Gastrocnemius medialis (tissue), 4 donors: Measurements from ENCODE around the gene ZSWIM4. TPM values are rescaled to one million over a fixed set of nuclear protein-coding genes. Genes with fewer than 3 reads are reported as not detected.

Experiments used
- ATAC-seq, 2 donors: fragments of 150-250 bp; one replicate each; pipeline ENCODE4 v1.9.1; 2016
- DNase-seq, 2 donors: peaks; one replicate each; pipeline ENCODE4 v3.0.0-alpha.2; 2019
- H3K27ac ChIP-seq, 4 donors: fragments of 200-600 bp; sonication (generic); 1 replicate in 1 of 4; 2 replicates in 3 of 4; pipeline ENCODE4 v1.5.1; 2016 to 2018; ENCODE audit warnings: mild to moderate bottlenecking in 2 of 4, moderate library complexity in 1 of 4
- H3K27me3 ChIP-seq, 3 donors: fragments of 200-600 bp; sonication (generic) in 2 of 3; 1 replicate in 1 of 3; 2 replicates in 2 of 3; pipeline versions ENCODE4 v1.5.1 to v1.6.0; 2016 to 2019; ENCODE audit warnings: mild to moderate bottlenecking in 1 of 3, moderate library complexity in 1 of 3
- H3K36me3 ChIP-seq, 2 donors: fragments of 200-600 bp; sonication (generic) in 1 of 2; one replicate each; pipeline ENCODE4 v1.5.1; 2017 to 2018
- H3K4me1 ChIP-seq, 2 donors: fragments of 200-600 bp; sonication (generic) in 1 of 2; one replicate each; pipeline ENCODE4 v1.5.1; 2016 to 2017; ENCODE audit warnings: mild to moderate bottlenecking in 2 of 2
- H3K4me3 ChIP-seq, 4 donors: fragments of 200-600 bp; sonication (generic) in 3 of 4; 1 replicate in 1 of 4; 2 replicates in 3 of 4; pipeline ENCODE4 v1.5.1; 2016 to 2019; ENCODE audit warnings: mild to moderate bottlenecking in 2 of 4
- H3K9me3 ChIP-seq, 3 donors: fragments of 200-600 bp; sonication (generic) in 2 of 3; 1 replicate in 1 of 3; 2 replicates in 2 of 3; pipeline ENCODE4 v1.5.1; 2016 to 2019
- POLR2A ChIP-seq, 2 donors: fragments of 450-650 bp; IDR thresholded peaks; one replicate each; pipeline ENCODE4 v1.6.1; 2017; ENCODE audit warnings: antibody characterized with exemption in 2 of 2, mild to moderate bottlenecking in 2 of 2, moderate library complexity in 2 of 2
- in situ Hi-C, 4 donors: fragments of 200-750 bp; cut with MboI; loops; one replicate each; pipeline versions ENCODE4 v1.15.0 to v1.8.0; 2017; ENCODE audit warnings: low sequenced_read_pairs in 4 of 4
- intact Hi-C: fragments of 100-400 bp; cut with DNase I; formaldehyde crosslinking; loops from one replicate; pipeline ENCODE4 v1.15.1; 2023; ENCODE audit warnings: low total_unique reads
- total RNA-seq, 4 donors: library from RNA; depleted of rRNA; stranded (reverse); fragments of >200 nt; gene quantifications; one replicate each; pipeline versions ENCODE4 v1.1.0 to v1.2.3, GENCODE V29; 2016
- TF ChIP-seq, protein P1 (sequence below), 5 experiments: fragments of 450-650 bp in 3 of 5; fragments of 200-600 bp in 2 of 5; sonication (generic) in 2 of 5; IDR thresholded peaks in 4 of 5; conservative IDR thresholded peaks in 1 of 5; 1 replicate in 4 of 5; 2 replicates in 1 of 5; pipeline ENCODE4 v1.5.1; 2016 to 2019; ENCODE audit warnings: antibody characterized with exemption in 5 of 5, mild to moderate bottlenecking in 3 of 5, moderate library complexity in 3 of 5

Gene ZSWIM4
- total RNA-seq, 4 donors from 2014 or later: 3.9 to 6.3 (median 5.0) TPM

- no peak overlapping the region for H3K4me3 ChIP-seq
- no peak overlapping the region for H3K27ac ChIP-seq
- in situ Hi-C loops (no loop called here), intact Hi-C loops (no loop called here)
- H3K27me3 ChIP-seq: no peaks in the 10 kb centered on the region
- no peaks in the 10 kb centered on the region for H3K4me1 ChIP-seq
- no peaks in the 10 kb centered on the region for H3K9me3 ChIP-seq
- H3K36me3 ChIP-seq: peaks cover 0 to 8% of the 10 kb centered on the region in 2 donors
- ATAC-seq: no peak
- TF ChIP-seq, protein P1, sequence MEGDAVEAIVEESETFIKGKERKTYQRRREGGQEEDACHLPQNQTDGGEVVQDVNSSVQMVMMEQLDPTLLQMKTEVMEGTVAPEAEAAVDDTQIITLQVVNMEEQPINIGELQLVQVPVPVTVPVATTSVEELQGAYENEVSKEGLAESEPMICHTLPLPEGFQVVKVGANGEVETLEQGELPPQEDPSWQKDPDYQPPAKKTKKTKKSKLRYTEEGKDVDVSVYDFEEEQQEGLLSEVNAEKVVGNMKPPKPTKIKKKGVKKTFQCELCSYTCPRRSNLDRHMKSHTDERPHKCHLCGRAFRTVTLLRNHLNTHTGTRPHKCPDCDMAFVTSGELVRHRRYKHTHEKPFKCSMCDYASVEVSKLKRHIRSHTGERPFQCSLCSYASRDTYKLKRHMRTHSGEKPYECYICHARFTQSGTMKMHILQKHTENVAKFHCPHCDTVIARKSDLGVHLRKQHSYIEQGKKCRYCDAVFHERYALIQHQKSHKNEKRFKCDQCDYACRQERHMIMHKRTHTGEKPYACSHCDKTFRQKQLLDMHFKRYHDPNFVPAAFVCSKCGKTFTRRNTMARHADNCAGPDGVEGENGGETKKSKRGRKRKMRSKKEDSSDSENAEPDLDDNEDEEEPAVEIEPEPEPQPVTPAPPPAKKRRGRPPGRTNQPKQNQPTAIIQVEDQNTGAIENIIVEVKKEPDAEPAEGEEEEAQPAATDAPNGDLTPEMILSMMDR (IDR thresholded peaks at IDR 0.05 in 4 of 5, conservative IDR thresholded peaks at IDR 0.05 in 1 of 5): no peak
- TF ChIP-seq POLR2A (IDR thresholded peaks at IDR 0.05): no peak
- DNase-seq: no peak
Observed at GRCh38 chr19:13808856-13809255, 13.6 kb downstream of the ZSWIM4 start.

GRCh38 chr19:13812544-13812943, 17.3 kb downstream of the ZSWIM4 start:
- Histone ChIP-seq H3K9me3 (no peaks in the 10 kb centered on the region), H3K27me3 (no peaks in the 10 kb centered on the region), H3K27ac (no peak overlapping the region), H3K36me3 (peaks cover 0 to 8% of the 10 kb centered on the region in 2 donors), H3K4me1 (no peaks in the 10 kb centered on the region), H3K4me3 (no peak overlapping the region)
- DNase-seq (no peak), ATAC-seq (no peak)
- intact Hi-C loops (no loop called here), in situ Hi-C loops (no loop called here)
- TF ChIP-seq, protein P1 (IDR thresholded peaks at IDR 0.05 in 4 of 5, conservative IDR thresholded peaks at IDR 0.05 in 1 of 5): no peak
- TF ChIP-seq POLR2A (IDR thresholded peaks at IDR 0.05): no peak

DNA sequence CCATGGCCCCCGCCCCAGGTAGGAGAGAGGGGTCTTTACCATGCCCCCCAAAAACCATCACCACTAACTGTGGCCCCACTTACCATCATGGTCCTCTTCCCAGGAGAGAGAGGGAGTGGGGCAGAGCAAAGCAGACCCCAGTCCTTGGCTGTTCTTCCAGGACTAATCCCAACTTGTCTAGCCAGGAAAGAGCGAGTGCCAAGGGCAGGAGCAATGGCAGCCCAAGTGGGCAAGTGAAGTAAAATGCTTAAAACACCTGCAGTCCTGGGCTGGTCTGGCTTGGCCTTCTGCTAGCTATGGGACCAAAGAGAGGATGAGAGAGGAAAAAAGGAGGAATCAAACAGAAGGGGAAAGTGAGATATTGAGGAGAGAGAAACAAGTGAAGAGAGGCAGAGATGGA, 17.9 kb downstream of the ZSWIM4 start:
- intact Hi-C loops (no loop called here), in situ Hi-C loops (no loop called here)
- no peaks in the 10 kb centered on the region for H3K9me3 ChIP-seq
- no peak overlapping the region for H3K27ac ChIP-seq
- H3K36me3 ChIP-seq: peaks cover 0 to 8% of the 10 kb centered on the region in 2 donors
- no peak for ATAC-seq
- no peaks in the 10 kb centered on the region for H3K4me1 ChIP-seq
- H3K27me3 ChIP-seq: no peaks in the 10 kb centered on the region
- no peak overlapping the region for H3K4me3 ChIP-seq
- no peak for DNase-seq
- TF ChIP-seq POLR2A (IDR thresholded peaks at IDR 0.05): no peak
- TF ChIP-seq, protein P1 (IDR thresholded peaks at IDR 0.05 in 4 of 5, conservative IDR thresholded peaks at IDR 0.05 in 1 of 5): no peak

DNA sequence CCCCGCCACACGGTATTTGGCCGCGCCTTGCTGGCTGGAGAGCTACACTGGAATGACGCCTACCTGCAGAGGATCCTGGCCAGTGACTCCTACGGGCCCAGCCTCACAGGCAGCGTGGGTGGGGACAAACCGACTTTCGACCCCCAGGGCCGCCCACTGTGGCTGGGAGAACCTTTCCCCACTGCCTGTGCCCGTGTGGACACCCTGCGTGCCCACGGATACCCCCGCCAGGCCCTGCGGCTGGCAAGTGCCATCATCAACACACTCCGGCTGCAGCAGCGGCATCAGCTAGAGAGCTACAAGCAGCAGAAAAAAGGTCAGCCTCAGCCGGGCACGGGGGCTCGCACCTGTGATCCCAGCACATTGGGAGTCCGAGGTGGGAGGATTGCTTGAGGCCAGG, 19.3 kb downstream of the ZSWIM4 start:
- in situ Hi-C loops (no loop called here), intact Hi-C loops (no loop called here)
- H3K4me1 ChIP-seq: no peaks in the 10 kb centered on the region
- peaks cover 0 to 7% of the 10 kb centered on the region in 2 donors for H3K36me3 ChIP-seq
- no peaks in the 10 kb centered on the region for H3K9me3 ChIP-seq
- ATAC-seq: no peak
- no peak overlapping the region for H3K4me3 ChIP-seq
- no peak overlapping the region for H3K27ac ChIP-seq
- TF ChIP-seq, protein P1 (IDR thresholded peaks at IDR 0.05 in 4 of 5, conservative IDR thresholded peaks at IDR 0.05 in 1 of 5): no peak
- TF ChIP-seq POLR2A (IDR thresholded peaks at IDR 0.05): no peak
- H3K27me3 ChIP-seq: no peaks in the 10 kb centered on the region
- no peak for DNase-seq

DNA sequence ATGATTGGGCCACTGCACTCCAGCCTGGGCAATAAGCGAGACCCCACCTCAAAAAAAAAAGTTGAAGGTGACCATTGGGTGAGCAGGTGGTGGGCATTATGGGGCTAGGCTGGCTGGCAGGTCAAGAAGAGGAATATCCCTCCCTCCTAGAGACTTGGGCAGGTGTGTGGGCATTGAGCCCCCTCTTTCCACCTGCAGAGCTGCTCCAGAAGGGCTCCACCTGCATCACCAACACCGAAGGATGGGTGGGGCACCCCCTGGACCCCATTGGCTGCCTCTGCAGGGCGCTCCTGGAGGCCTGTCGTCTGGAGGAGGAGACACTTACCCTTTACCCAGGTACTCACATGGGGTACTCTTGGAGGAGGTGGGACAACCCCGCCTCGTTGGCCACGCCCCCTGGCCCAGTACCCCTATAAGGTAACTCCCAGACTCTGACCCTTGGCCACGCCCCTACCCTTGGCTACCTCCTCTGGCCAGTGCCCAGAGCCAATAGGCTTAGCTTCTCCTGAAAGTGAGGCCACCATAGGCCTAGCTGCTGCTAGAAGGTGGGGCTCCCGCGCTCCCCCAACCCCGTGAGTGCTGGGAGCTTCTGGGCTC, 21.9 kb downstream of the ZSWIM4 start:
- intact Hi-C loops (no loop called here), in situ Hi-C loops (no loop called here)
- no peaks in the 10 kb centered on the region for H3K27me3 ChIP-seq
- DNase-seq: no peak
- H3K27ac ChIP-seq: no peak overlapping the region
- no peak for ATAC-seq
- H3K9me3 ChIP-seq: no peaks in the 10 kb centered on the region
- no peaks in the 10 kb centered on the region for H3K36me3 ChIP-seq
- no peak overlapping the region for H3K4me3 ChIP-seq
- no peak for TF ChIP-seq POLR2A (IDR thresholded peaks at IDR 0.05)
- TF ChIP-seq, protein P1 (IDR thresholded peaks at IDR 0.05 in 4 of 5, conservative IDR thresholded peaks at IDR 0.05 in 1 of 5): no peak
- H3K4me1 ChIP-seq: no peaks in the 10 kb centered on the region
